Body of pancreas (tissue), 4 donors: Measurements from ENCODE around the gene SLC25A21. TPM values are rescaled to one million over a fixed set of nuclear protein-coding genes. Genes with fewer than 3 reads are reported as not detected.

Source experiments
- ATAC-seq: fragments of 150-250 bp; one replicate; pipeline ENCODE4 v1.9.1; 2016
- DNase-seq, 4 donors: peaks; one replicate each; pipeline ENCODE4 v3.0.0-alpha.2; 2019
- H3K27ac ChIP-seq, 4 donors: fragments of 200-600 bp; sonication (generic); 1 replicate in 3 of 4; 2 replicates in 1 of 4; pipeline versions ENCODE4 v1.5.1 to v1.6.1; 2016 to 2019; ENCODE audit warnings: mild to moderate bottlenecking in 1 of 4, mixed read lengths in 1 of 4, moderate library complexity in 1 of 4
- H3K27me3 ChIP-seq, 2 donors: fragments of 200-600 bp; sonication (generic); one replicate each; pipeline ENCODE4 v1.6.0; 2016; ENCODE audit warnings: mild to moderate bottlenecking in 1 of 2
- H3K36me3 ChIP-seq, 2 donors: fragments of 200-600 bp; sonication (generic); replicated peaks in 1 of 2; 2 replicates each; pipeline ENCODE4 v1.5.1; 2016; ENCODE audit warnings: low read depth in 2 of 2; ENCODE audit not compliant: insufficient read depth in 1 of 2
- H3K4me1 ChIP-seq: fragments of 200-600 bp; sonication (generic); one replicate; pipeline ENCODE4 v1.6.0; 2016
- H3K4me3 ChIP-seq, 2 donors: fragments of 200-600 bp; sonication (generic); 1 replicate in 1 of 2; 2 replicates in 1 of 2; pipeline ENCODE4 v1.5.1; 2016 to 2019
- H3K9me3 ChIP-seq, 3 donors: fragments of 200-600 bp; sonication (generic); 1 replicate in 2 of 3; 2 replicates in 1 of 3; pipeline ENCODE4 v1.5.1; 2016
- POLR2A ChIP-seq, 3 donors: fragments of 450-650 bp; IDR thresholded peaks; one replicate each; pipeline ENCODE4 v1.6.1; 2016; ENCODE audit warnings: antibody characterized with exemption in 3 of 3, mild to moderate bottlenecking in 2 of 3
- WGBS, 2 donors: methylation state at CpG; one replicate each; pipeline ENCODE4 v1.1.5; 2017; 5-methylcytosine and 5-hydroxymethylcytosine counted together
- intact Hi-C: fragments of 100-400 bp; cut with DNase I; formaldehyde crosslinking; loops from one replicate; pipeline ENCODE4 v1.15.1; 2023
- total RNA-seq, 2 donors: library from RNA; depleted of rRNA; stranded (reverse); fragments of >200 nt; gene quantifications; one replicate each; pipeline ENCODE4 v1.1.0, GENCODE V29; 2016
- TF ChIP-seq, protein P1 (sequence below), 7 experiments: fragments of 450-650 bp in 4 of 7; fragments of 200-600 bp in 3 of 7; sonication (generic) in 3 of 7; IDR thresholded peaks; one replicate each; pipeline ENCODE4 v1.5.1; 2016 to 2019; ENCODE audit warnings: antibody characterized with exemption in 7 of 7

SLC25A21 gene
- total RNA-seq, 2 donors from 2014 or later, result not detected

DNA sequence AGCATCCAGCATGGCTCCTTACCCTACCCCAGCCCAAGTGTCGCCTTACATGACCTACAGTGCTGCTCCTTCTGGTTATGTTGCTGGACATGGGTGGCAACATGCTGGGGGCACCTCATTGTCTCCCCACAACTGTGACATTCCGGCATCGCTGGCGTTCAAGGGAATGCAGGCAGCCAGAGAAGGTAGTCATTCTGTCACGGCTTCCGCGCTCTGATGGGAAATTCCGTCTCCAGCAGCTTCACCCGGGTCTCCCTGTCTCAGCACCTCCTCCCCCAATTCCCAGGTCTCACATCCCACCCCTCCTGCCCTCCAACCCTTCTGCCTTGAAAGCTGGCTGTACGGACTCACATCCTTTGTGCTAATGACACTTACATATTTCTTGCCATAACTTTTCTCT lies 496.2 kb downstream of the SLC25A21 start:
- Histone ChIP-seq H3K4me1 (no peaks in the 10 kb centered on the region), H3K27ac (no peak overlapping the region), H3K4me3 (no peak overlapping the region), H3K9me3 (no peaks in the 10 kb centered on the region), H3K27me3 (no peaks in the 10 kb centered on the region), H3K36me3 (no peaks in the 10 kb centered on the region)
- no peak for ATAC-seq
- TF ChIP-seq, protein P1, sequence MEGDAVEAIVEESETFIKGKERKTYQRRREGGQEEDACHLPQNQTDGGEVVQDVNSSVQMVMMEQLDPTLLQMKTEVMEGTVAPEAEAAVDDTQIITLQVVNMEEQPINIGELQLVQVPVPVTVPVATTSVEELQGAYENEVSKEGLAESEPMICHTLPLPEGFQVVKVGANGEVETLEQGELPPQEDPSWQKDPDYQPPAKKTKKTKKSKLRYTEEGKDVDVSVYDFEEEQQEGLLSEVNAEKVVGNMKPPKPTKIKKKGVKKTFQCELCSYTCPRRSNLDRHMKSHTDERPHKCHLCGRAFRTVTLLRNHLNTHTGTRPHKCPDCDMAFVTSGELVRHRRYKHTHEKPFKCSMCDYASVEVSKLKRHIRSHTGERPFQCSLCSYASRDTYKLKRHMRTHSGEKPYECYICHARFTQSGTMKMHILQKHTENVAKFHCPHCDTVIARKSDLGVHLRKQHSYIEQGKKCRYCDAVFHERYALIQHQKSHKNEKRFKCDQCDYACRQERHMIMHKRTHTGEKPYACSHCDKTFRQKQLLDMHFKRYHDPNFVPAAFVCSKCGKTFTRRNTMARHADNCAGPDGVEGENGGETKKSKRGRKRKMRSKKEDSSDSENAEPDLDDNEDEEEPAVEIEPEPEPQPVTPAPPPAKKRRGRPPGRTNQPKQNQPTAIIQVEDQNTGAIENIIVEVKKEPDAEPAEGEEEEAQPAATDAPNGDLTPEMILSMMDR (IDR thresholded peaks at IDR 0.05), result no peak
- TF ChIP-seq POLR2A (IDR thresholded peaks at IDR 0.05), result no peak
- 12 to 21% methylated on average over 10 of the region's 10 CpGs for WGBS, 2 donors
- DNase-seq, result no peak
- intact Hi-C loops, result no loop called here

DNA sequence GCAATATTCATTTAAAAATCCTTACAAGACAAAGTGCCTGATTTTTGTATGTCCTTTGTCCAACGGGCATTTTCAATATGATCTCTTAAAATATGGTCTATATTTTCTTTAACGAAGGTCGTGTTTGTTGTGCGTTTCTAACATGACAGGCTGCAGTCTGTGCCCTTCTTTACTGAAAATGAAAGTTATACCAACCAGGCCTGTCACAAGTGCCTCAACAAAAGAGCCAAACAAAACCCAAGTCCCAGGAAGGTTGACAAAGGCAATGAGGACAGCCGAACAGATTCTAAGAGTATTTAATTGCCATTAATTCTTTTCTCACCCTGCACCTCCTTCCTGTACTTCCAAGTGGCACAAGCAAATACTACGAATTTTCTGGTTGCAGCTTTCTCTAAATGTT lies 496.8 kb downstream of the SLC25A21 start:
- TF ChIP-seq, protein P1 (IDR thresholded peaks at IDR 0.05), result no peak
- no peak for TF ChIP-seq POLR2A (IDR thresholded peaks at IDR 0.05)
- no peak overlapping the region for H3K27ac ChIP-seq
- DNase-seq (no peak), ATAC-seq (no peak)
- H3K36me3 ChIP-seq, result no peaks in the 10 kb centered on the region
- H3K4me3 ChIP-seq, result no peak overlapping the region
- no peaks in the 10 kb centered on the region for H3K27me3 ChIP-seq
- H3K4me1 ChIP-seq, result no peaks in the 10 kb centered on the region
- intact Hi-C loops, result no loop called here
- no peaks in the 10 kb centered on the region for H3K9me3 ChIP-seq
- 40 to 44% methylated on average over 6 of the region's 6 CpGs for WGBS, 2 donors

DNA sequence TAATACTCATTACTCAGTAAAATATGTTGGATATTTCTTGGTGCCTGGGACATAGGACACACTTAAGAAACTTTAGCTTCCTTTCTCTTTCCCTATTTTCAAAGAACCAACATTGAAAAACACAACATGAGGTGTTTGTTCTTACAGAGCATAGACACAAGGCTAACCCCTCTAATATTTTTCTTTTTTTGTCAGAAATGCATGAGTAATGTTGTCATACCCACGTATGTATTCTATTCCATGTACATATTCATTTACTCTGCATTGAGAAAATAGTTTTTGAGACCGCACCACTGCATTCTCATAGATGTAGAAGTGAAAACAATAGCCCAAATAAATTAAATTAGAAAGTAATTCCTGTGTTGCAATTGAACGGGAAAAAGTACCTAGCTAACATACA lies 497.7 kb downstream of the SLC25A21 start:
- intact Hi-C loops, result no loop called here
- WGBS, 2 donors, result 66 to 68% methylated on average over 3 of the region's 3 CpGs
- ATAC-seq, result no peak
- no peaks in the 10 kb centered on the region for H3K27me3 ChIP-seq
- no peaks in the 10 kb centered on the region for H3K36me3 ChIP-seq
- no peaks in the 10 kb centered on the region for H3K9me3 ChIP-seq
- TF ChIP-seq POLR2A (IDR thresholded peaks at IDR 0.05), result no peak
- TF ChIP-seq, protein P1 (IDR thresholded peaks at IDR 0.05), result no peak
- DNase-seq, result no peak
- H3K4me1 ChIP-seq, result no peaks in the 10 kb centered on the region
- H3K27ac ChIP-seq, result no peak overlapping the region
- no peak overlapping the region for H3K4me3 ChIP-seq

DNA sequence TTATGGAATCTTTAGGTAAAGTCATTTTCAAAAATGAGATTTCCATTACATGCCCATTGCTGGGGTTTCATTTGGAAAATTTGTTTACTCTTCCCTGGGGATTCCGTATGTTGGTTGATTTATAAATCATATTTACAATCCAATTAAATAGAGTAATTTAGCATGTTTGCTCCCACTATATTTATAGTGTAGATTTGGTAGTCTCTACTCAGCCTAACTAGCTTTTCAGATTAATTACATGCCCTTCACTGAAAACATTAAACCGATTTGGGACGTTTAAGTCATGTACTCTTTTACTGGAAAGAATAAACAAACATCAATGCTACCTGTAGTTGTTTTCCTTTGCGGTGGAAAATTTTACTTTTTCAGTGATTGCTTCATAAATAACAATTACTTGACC lies 500.3 kb downstream of the SLC25A21 start:
- intact Hi-C loops, result no loop called here
- H3K9me3 ChIP-seq, result no peaks in the 10 kb centered on the region
- peaks cover 0 to 7% of the 10 kb centered on the region in 2 donors for H3K27me3 ChIP-seq
- H3K27ac ChIP-seq, result no peak overlapping the region
- ATAC-seq (no peak), DNase-seq (no peak)
- H3K4me3 ChIP-seq, result no peak overlapping the region
- H3K36me3 ChIP-seq, result no peaks in the 10 kb centered on the region
- 50 to 58% methylated on average over 4 of the region's 4 CpGs for WGBS, 2 donors
- TF ChIP-seq, protein P1 (IDR thresholded peaks at IDR 0.05), result no peak
- no peak for TF ChIP-seq POLR2A (IDR thresholded peaks at IDR 0.05)
- no peaks in the 10 kb centered on the region for H3K4me1 ChIP-seq

DNA sequence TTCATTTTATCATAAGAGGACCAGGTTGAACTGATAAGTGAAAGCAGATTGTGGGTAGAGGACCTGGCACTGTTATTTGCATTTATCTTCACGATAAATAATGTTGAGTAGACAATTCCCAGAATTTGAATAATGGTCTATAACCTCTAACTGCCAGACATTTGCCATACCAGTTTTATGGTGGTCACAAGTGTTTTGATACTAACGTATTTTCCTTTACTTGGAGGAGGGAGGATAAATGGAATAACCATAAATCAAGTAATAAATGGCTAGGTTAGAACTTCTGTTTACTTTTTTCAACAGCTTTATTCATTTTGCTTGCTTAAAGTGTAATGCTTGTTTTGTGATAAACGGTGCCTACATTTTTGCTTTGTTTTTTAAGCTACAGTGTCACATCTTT lies 501.3 kb downstream of the SLC25A21 start:
- Histone ChIP-seq H3K9me3 (no peaks in the 10 kb centered on the region), H3K27ac (no peak overlapping the region), H3K36me3 (no peaks in the 10 kb centered on the region), H3K4me3 (no peak overlapping the region), H3K27me3 (peaks cover 3 to 15% of the 10 kb centered on the region in 2 donors), H3K4me1 (peaks cover 8% of the 10 kb centered on the region)
- WGBS, 2 donors, result 34 to 39% methylated on average over 3 of the region's 3 CpGs
- DNase-seq, result no peak
- TF ChIP-seq POLR2A (IDR thresholded peaks at IDR 0.05), result no peak
- TF ChIP-seq, protein P1 (IDR thresholded peaks at IDR 0.05), result no peak
- intact Hi-C loops, result no loop called here
- ATAC-seq, result no peak
